Measurements from ENCODE around the gene HIF3A. TPM values are rescaled to one million over a fixed set of nuclear protein-coding genes. Genes with fewer than 3 reads are reported as not detected.

Gene HIF3A
- total and polyA plus RNA-seq, 2 of the 4 experiments (the other 2 are of a cell fraction) = 0.02 TPM; not detected in 1

DNA sequence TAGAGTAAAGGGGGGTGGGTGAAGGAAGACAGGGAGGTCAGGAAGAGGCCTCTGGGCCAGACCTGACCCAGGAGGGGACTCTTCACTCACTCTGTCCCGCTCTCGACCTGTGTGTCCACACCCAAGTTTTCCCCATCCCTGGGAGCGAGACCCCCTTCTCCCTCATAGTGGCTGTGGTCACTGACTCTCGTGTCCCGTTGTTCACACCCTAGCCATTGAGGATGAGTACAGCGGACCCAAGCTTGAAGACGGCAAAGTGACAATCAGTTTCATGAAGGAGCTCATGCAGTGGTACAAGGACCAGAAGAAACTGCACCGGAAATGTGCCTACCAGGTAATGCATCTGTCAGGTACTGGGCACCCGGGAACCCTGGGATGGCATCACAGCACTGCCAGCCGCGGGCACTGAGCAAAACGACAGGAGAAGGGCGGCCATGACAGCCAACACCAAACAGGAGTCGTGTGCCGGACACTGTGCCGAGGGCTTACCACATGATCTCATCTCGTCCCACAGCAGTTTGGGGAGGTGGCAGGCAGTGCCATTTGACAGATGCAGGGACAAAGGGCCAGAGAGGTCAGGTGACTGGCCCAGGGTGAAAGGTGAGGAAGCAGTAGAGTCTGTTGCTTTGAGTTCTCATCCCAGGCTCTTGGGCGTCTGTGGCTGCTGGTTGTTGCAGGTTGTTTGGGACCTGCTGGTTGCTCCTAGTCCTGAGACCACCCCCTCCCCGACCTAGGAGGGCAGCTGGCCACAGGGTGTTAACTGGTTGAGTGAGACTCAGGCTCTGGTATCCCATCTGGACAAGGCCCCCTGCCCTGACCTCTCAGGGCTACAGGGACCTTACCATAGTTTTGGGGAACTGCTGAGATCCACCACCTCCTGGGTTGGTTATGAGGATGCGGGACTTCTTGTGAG is 79.7 kb downstream of the HIF3A start:
- DNase-seq (no peak), ATAC-seq (ENCODE audit: low read depth) (no peak)
- H3K36me3 ChIP-seq (ENCODE audit: control insufficient read depth, insufficient read depth, low read length) = peaks cover 19% of the 10 kb centered on the region
- 95% methylated on average over 14 of the region's 20 CpGs; no CpG with 5 or more reads in 1 of the 2 experiments for WGBS, 2 experiments (ENCODE audit: extremely low coverage in 2 of 2, insufficient read length in 1 of 2)
- no peak overlapping the region for H4K8ac ChIP-seq (ENCODE audit: low read depth in 2 of 2, low read length in 2 of 2)
- no peak overlapping the region for H2BK120ac ChIP-seq (ENCODE audit: low read depth, low read length)
- H3K14ac ChIP-seq (replicated peaks; ENCODE audit: low read depth, low read length) = no peak overlapping the region
- H4K20me1 ChIP-seq (ENCODE audit: insufficient read depth, low read length) = peaks cover 19% of the 10 kb centered on the region
- dilution Hi-C loops (cut with HindIII; ENCODE audit: low sequenced_read_pairs, unreplicated experiment) (no loop called here), intact Hi-C loops (cut with micrococcal nuclease) (no loop called here), in situ Hi-C loops (cut with MboI; ENCODE audit: low sequenced_read_pairs) (no loop called here)
- no peak overlapping the region for H3K4me2 ChIP-seq (ENCODE audit: low read depth, low read length)
- H3K4ac ChIP-seq (ENCODE audit: low read depth, low read length) = no peak overlapping the region
- no peak overlapping the region for H3K4me3 ChIP-seq (ENCODE audit: insufficient read depth, low read depth, low read length)
- H2BK5ac ChIP-seq (ENCODE audit: low read depth, low read length, poor library complexity, severe bottlenecking) = no peak overlapping the region
- no peak overlapping the region for H3K9ac ChIP-seq (ENCODE audit: low read depth, low read length)
- TF ChIP-seq MXI1 (IDR thresholded peaks at IDR 0.05; ENCODE audit: borderline replicate concordance, low read depth, low read length) (no peak), RCOR1 (IDR thresholded peaks at IDR 0.05; ENCODE audit: insufficient replicate concordance, low read length) (no peak), FOS (IDR thresholded peaks at IDR 0.05; ENCODE audit: low read depth, low read length) (no peak), NFE2L2 (IDR thresholded peaks at IDR 0.05; ENCODE audit: low read depth, low read length) (no peak), CEBPB (IDR thresholded peaks at IDR 0.05; ENCODE audit: low read depth, low read length) (no peak), POLR2A (IDR thresholded peaks at IDR 0.05; ENCODE audit: low read depth, low read length) (no peak), MAZ (IDR thresholded peaks at IDR 0.05; ENCODE audit: borderline replicate concordance, low read depth, low read length) (no peak), SMC3 (IDR thresholded peaks at IDR 0.05; ENCODE audit: low read depth, low read length) (no peak), RFX5 (IDR thresholded peaks at IDR 0.05; ENCODE audit: low read depth, low read length) (no peak), CHD1 (IDR thresholded peaks at IDR 0.05; ENCODE audit: low read depth, low read length) (no peak), MAFK (IDR thresholded peaks at IDR 0.05; ENCODE audit: low read depth, low read length) (no peak)
- TF ChIP-seq, protein P1, sequence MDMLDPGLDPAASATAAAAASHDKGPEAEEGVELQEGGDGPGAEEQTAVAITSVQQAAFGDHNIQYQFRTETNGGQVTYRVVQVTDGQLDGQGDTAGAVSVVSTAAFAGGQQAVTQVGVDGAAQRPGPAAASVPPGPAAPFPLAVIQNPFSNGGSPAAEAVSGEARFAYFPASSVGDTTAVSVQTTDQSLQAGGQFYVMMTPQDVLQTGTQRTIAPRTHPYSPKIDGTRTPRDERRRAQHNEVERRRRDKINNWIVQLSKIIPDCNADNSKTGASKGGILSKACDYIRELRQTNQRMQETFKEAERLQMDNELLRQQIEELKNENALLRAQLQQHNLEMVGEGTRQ (IDR thresholded peaks at IDR 0.05; ENCODE audit: low read depth, low read length) = no peak
- TF ChIP-seq, protein P2, sequence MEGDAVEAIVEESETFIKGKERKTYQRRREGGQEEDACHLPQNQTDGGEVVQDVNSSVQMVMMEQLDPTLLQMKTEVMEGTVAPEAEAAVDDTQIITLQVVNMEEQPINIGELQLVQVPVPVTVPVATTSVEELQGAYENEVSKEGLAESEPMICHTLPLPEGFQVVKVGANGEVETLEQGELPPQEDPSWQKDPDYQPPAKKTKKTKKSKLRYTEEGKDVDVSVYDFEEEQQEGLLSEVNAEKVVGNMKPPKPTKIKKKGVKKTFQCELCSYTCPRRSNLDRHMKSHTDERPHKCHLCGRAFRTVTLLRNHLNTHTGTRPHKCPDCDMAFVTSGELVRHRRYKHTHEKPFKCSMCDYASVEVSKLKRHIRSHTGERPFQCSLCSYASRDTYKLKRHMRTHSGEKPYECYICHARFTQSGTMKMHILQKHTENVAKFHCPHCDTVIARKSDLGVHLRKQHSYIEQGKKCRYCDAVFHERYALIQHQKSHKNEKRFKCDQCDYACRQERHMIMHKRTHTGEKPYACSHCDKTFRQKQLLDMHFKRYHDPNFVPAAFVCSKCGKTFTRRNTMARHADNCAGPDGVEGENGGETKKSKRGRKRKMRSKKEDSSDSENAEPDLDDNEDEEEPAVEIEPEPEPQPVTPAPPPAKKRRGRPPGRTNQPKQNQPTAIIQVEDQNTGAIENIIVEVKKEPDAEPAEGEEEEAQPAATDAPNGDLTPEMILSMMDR (conservative IDR thresholded peaks at IDR 0.05; ENCODE audit: low read depth, low read length) = no peak
- TF ChIP-seq, protein P3, sequence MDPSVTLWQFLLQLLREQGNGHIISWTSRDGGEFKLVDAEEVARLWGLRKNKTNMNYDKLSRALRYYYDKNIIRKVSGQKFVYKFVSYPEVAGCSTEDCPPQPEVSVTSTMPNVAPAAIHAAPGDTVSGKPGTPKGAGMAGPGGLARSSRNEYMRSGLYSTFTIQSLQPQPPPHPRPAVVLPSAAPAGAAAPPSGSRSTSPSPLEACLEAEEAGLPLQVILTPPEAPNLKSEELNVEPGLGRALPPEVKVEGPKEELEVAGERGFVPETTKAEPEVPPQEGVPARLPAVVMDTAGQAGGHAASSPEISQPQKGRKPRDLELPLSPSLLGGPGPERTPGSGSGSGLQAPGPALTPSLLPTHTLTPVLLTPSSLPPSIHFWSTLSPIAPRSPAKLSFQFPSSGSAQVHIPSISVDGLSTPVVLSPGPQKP (IDR thresholded peaks at IDR 0.05; ENCODE audit: borderline replicate concordance, low read depth, low read length) = no peak
- BruUV-seq (replicated peaks) = no TSS peak
- no peak overlapping the region for H4K91ac ChIP-seq (ENCODE audit: insufficient read depth, low read depth, low read length)
- no peak overlapping the region for H3K18ac ChIP-seq (ENCODE audit: low read depth, low read length)
- H4K5ac ChIP-seq (ENCODE audit: low read depth, low read length) = no peak overlapping the region
- ChIA-PET POLR2A (ENCODE audit: unreplicated experiment) (no interaction called here), CTCF (no interaction called here)
- H3K23ac ChIP-seq (ENCODE audit: low read depth, low read length) = no peak overlapping the region
- H2AK9ac ChIP-seq (replicated peaks; ENCODE audit: low read depth, low read length, poor library complexity) = no peak overlapping the region
- H3K27ac ChIP-seq (ENCODE audit: insufficient read depth, low read length) = no peak overlapping the region
- no peak overlapping the region for H2AFZ ChIP-seq (replicated peaks; ENCODE audit: low read length, poor library complexity)
- no peaks in the 10 kb centered on the region for H3K9me3 ChIP-seq (ENCODE audit: control insufficient read depth, insufficient read depth, low read length)
- peaks cover 37 to 82% of the 10 kb centered on the region in 2 experiments for H3K79me1 ChIP-seq (ENCODE audit: low read depth in 1 of 2, low read length in 2 of 2)
- H3K56ac ChIP-seq (ENCODE audit: extremely low read depth, insufficient read depth, low read length) = no peak overlapping the region
- H3K27me3 ChIP-seq (ENCODE audit: control insufficient read depth, insufficient read depth, low read length) = no peaks in the 10 kb centered on the region
- no peak overlapping the region for H2AK5ac ChIP-seq (ENCODE audit: low read depth, low read length)
- peaks cover 18% of the 10 kb centered on the region for H3K4me1 ChIP-seq (ENCODE audit: control insufficient read depth, insufficient read depth, low read length)
- H2BK15ac ChIP-seq (ENCODE audit: low read depth, low read length) = no peak overlapping the region
- H3K9me1 ChIP-seq (ENCODE audit: insufficient read depth, low read length) = peaks cover 29% of the 10 kb centered on the region
- H2BK20ac ChIP-seq (ENCODE audit: low read depth, low read length) = no peak overlapping the region
